ENCODE data around the gene SALL3. TPM values are rescaled to one million over a fixed set of nuclear protein-coding genes. Genes with fewer than 3 reads are reported as not detected.

The SALL3 gene
- 0.12 TPM in 1 of 2 replicates, not detected in the other for total RNA-seq

DNA sequence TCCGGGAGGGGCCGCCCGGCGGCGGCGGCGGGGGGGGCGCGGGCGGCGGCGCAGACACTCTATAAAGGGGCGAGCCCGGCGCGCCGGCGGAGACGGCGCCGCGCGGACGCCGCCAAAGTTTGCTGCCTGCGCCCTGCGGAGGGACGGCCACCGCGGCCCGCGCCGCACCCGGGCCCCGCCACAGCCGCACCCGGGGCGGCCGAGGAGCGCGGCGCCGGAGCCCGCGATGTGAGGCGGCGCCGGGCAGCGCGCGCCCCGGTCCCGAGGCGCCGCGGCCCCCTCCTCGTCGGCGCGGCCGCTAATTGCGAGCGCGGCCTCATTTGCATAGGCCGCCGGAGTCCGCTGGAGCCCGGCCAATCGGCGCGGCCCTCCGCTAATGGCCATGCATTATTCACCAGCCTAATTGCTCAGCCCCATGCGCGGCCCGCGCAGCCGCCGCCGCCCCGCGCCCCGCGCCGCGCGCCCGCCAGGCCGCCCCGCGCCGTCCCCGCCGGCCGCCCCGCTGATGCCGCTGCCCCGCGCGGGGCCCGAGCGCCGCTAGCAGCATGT is at the start of gene SALL3:
Gene SALL3 (plus strand): TSS at position 89 of the 549 bp plus-strand sequence. CDS start 457 bp downstream, at position 546.

Other genes with a start within 250 kb of the SALL3 start
- gene ATP9B, start 89.6 kb downstream of the SALL3 start, total RNA-seq: 13.8 and 17.2 TPM in 2 replicates

Data from pericardium fibroblast (primary cell).